ENCODE measurements around the gene AARSD1.

AARSD1 gene

GRCh38 chr17:42913981-42914617 lies 50.2 kb downstream of the AARSD1 start:
- TF ChIP-seq, protein P1, sequence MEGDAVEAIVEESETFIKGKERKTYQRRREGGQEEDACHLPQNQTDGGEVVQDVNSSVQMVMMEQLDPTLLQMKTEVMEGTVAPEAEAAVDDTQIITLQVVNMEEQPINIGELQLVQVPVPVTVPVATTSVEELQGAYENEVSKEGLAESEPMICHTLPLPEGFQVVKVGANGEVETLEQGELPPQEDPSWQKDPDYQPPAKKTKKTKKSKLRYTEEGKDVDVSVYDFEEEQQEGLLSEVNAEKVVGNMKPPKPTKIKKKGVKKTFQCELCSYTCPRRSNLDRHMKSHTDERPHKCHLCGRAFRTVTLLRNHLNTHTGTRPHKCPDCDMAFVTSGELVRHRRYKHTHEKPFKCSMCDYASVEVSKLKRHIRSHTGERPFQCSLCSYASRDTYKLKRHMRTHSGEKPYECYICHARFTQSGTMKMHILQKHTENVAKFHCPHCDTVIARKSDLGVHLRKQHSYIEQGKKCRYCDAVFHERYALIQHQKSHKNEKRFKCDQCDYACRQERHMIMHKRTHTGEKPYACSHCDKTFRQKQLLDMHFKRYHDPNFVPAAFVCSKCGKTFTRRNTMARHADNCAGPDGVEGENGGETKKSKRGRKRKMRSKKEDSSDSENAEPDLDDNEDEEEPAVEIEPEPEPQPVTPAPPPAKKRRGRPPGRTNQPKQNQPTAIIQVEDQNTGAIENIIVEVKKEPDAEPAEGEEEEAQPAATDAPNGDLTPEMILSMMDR (IDR thresholded peaks at IDR 0.05; ENCODE audit: unreplicated experiment in 3 of 3) = no peak
- no peak overlapping the region for H3K27ac Mint-ChIP-seq
- H3K9me3 Mint-ChIP-seq = no peaks in the 10 kb centered on the region
- H3K4me3 Mint-ChIP-seq = no peak overlapping the region
- no peaks in the 10 kb centered on the region for H3K36me3 Mint-ChIP-seq (ENCODE audit: low read depth)
- H3K27me3 Mint-ChIP-seq (ENCODE audit: low read depth) = peaks cover 4% of the 10 kb centered on the region
- H3K4me1 Mint-ChIP-seq = peaks cover 8% of the 10 kb centered on the region

GRCh38 chr17:42913522-42913921 lies 50.7 kb downstream of the AARSD1 start:
- Mint-ChIP-seq H3K4me1 (peaks cover 3% of the 10 kb centered on the region), H3K4me3 (no peak overlapping the region), H3K27ac (no peak overlapping the region), H3K9me3 (no peaks in the 10 kb centered on the region), H3K36me3 (ENCODE audit: low read depth) (no peaks in the 10 kb centered on the region), H3K27me3 (ENCODE audit: low read depth) (peaks cover 4% of the 10 kb centered on the region)
- TF ChIP-seq, protein P1 (IDR thresholded peaks at IDR 0.05; ENCODE audit: unreplicated experiment in 3 of 3) = no peak

DNA sequence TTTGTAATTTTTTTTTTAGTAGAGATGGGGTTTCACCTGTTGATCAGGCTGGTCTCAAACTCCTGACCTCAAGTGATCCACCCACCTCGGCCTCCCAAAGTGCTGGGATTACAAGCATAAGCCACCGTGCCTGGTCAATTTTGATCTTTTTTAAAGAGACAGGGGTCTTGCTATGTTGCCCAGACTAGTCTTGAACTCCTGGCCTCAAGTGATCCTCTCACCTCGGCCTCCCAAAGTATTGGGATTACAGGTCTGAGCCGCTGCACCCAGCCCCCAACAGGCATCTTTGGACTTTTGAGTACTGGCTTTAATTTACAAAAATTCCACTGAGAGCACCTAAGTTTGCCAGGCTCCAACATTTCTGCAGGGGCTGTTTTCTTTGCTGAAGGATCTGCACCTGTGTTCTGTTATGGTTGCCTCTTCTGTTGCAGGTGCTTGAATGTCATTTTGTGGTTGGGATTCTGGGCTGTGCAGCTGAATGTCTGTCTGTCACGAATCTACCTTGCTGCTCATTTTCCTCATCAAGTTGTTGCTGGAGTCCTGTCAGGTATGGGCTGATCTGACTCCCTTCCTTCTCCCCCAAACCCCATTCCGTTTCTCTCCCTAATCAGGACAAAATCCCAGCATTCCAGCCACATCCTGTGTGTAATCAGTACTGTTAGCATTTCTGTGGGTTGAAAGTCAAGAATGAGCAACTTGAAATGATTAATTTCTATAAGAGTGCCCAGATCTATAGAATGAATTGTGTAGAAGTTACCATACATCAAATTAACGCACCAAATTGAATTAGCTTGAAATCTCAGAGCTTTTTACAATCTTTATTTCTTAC lies 55.2 kb downstream of the AARSD1 start:
- TF ChIP-seq, protein P1 (IDR thresholded peaks at IDR 0.05; ENCODE audit: unreplicated experiment in 3 of 3) = no peak
- no peaks in the 10 kb centered on the region for H3K9me3 Mint-ChIP-seq
- H3K27me3 Mint-ChIP-seq (ENCODE audit: low read depth) = peaks cover 33% of the 10 kb centered on the region
- no peak overlapping the region for H3K4me3 Mint-ChIP-seq
- no peaks in the 10 kb centered on the region for H3K36me3 Mint-ChIP-seq (ENCODE audit: low read depth)
- no peak overlapping the region for H3K27ac Mint-ChIP-seq
- no peaks in the 10 kb centered on the region for H3K4me1 Mint-ChIP-seq

GRCh38 chr17:42906772-42907446 lies 57.3 kb downstream of the AARSD1 start:
- TF ChIP-seq, protein P1 (IDR thresholded peaks at IDR 0.05; ENCODE audit: unreplicated experiment in 3 of 3) = no peak
- H3K27ac Mint-ChIP-seq = no peak overlapping the region

GRCh38 chr17:42904110-42904469 lies 60.2 kb downstream of the AARSD1 start:
- H3K27ac Mint-ChIP-seq = no peak overlapping the region
- TF ChIP-seq, protein P1 (IDR thresholded peaks at IDR 0.05; ENCODE audit: unreplicated experiment in 3 of 3) = no peak
- no peaks in the 10 kb centered on the region for H3K4me1 Mint-ChIP-seq
- H3K4me3 Mint-ChIP-seq = no peak overlapping the region
- H3K9me3 Mint-ChIP-seq = no peaks in the 10 kb centered on the region
- H3K27me3 Mint-ChIP-seq (ENCODE audit: low read depth) = peaks cover 36% of the 10 kb centered on the region
- H3K36me3 Mint-ChIP-seq (ENCODE audit: low read depth) = no peaks in the 10 kb centered on the region

More at GRCh38 chr17:42906772-42907446, 57.3 kb downstream of the AARSD1 start:
- no peaks in the 10 kb centered on the region for H3K4me1 Mint-ChIP-seq
- H3K27me3 Mint-ChIP-seq (ENCODE audit: low read depth) = peaks cover 34% of the 10 kb centered on the region
- no peaks in the 10 kb centered on the region for H3K9me3 Mint-ChIP-seq
- no peak overlapping the region for H3K4me3 Mint-ChIP-seq
- H3K36me3 Mint-ChIP-seq (ENCODE audit: low read depth) = no peaks in the 10 kb centered on the region

Data from nephron (organoid).